DLD1 (cell line): ENCODE results near the gene NAPB.

ENCODE experiments used
- in situ Hi-C: cut with HindIII; loops from 2 replicates; pipeline ENCODE4 v1.10.0; 2017; ENCODE audit warnings: low sequenced_read_pairs

Gene NAPB

GRCh38 chr20:23408957-23409356 lies 12.3 kb downstream of the NAPB start:
- in situ Hi-C loops, result loop anchor here (25.0 kb wide), 1 partner anchor 203 kb away; the partner anchor contains the start of gene CST9

GRCh38 chr20:23407781-23408464 lies 13.4 kb downstream of the NAPB start:
- in situ Hi-C loops, result loop anchor here (25.0 kb wide), 1 partner anchor 204 kb away; the partner anchor contains the start of gene CST9

GRCh38 chr20:23406880-23407279 lies 14.4 kb downstream of the NAPB start:
- in situ Hi-C loops, result loop anchor here (25.0 kb wide), 1 partner anchor 205 kb away; the partner anchor contains the start of gene CST9

GRCh38 chr20:23404196-23404595 lies 17.1 kb downstream of the NAPB start:
- in situ Hi-C loops, result loop anchor here (25.0 kb wide), 1 partner anchor 208 kb away; the partner anchor contains the start of gene CST9

GRCh38 chr20:23403751-23404150 lies 17.5 kb downstream of the NAPB start:
- in situ Hi-C loops, result loop anchor here (25.0 kb wide), 1 partner anchor 209 kb away; the partner anchor contains the start of gene CST9

- in situ Hi-C loops, result loop anchor here (25.0 kb wide), 1 partner anchor 211 kb away; the partner anchor contains the start of gene CST9
Measured at GRCh38 chr20:23401051-23401450, 20.2 kb downstream of the NAPB start.

- in situ Hi-C loops, result loop anchor here (25.0 kb wide), 1 partner anchor 213 kb away; the partner anchor contains the start of gene CST9
Measured at GRCh38 chr20:23399568-23400241, 21.6 kb downstream of the NAPB start.

- in situ Hi-C loops, result no loop called here
Measured at GRCh38 chr20:23397961-23398360, 23.3 kb downstream of the NAPB start.

- in situ Hi-C loops, result no loop called here
Measured at GRCh38 chr20:23396950-23397627, 24.2 kb downstream of the NAPB start.

GRCh38 chr20:23393996-23394775 lies 27.1 kb downstream of the NAPB start:
- in situ Hi-C loops, result no loop called here

GRCh38 chr20:23391707-23392310 lies 29.5 kb downstream of the NAPB start:
- in situ Hi-C loops, result no loop called here

GRCh38 chr20:23390091-23390774 lies 31.1 kb downstream of the NAPB start:
- in situ Hi-C loops, result no loop called here

GRCh38 chr20:23387118-23387443 lies 34.2 kb downstream of the NAPB start:
- in situ Hi-C loops, result no loop called here

GRCh38 chr20:23386304-23387117 lies 34.8 kb downstream of the NAPB start:
- in situ Hi-C loops, result no loop called here

- in situ Hi-C loops, result no loop called here
Measured at GRCh38 chr20:23381876-23382275, 39.4 kb downstream of the NAPB start.

- in situ Hi-C loops, result no loop called here
Measured at GRCh38 chr20:23379772-23380171, 41.5 kb downstream of the NAPB start.

GRCh38 chr20:23375827-23376226 lies 45.5 kb downstream of the NAPB start:
- in situ Hi-C loops, result no loop called here

- in situ Hi-C loops, result no loop called here
Measured at GRCh38 chr20:23374441-23374840, 46.8 kb downstream of the NAPB start.

GRCh38 chr20:23371496-23371895 lies 49.8 kb downstream of the NAPB start:
- in situ Hi-C loops, result no loop called here
